SK-N-SH (cell line): ENCODE results near the gene XCR1. TPM values are rescaled to one million over a fixed set of nuclear protein-coding genes. Genes with fewer than 3 reads are reported as not detected.

Experiments
- CTCF ChIA-PET: fragments of 300-600, 350-600 bp; formaldehyde crosslinking; extraction: SDS; loops from one replicate; lab custom pipeline; 2021; lab: Yijun Ruan, JAX
- POLR2A ChIA-PET: fragments of 350-600 bp; sonication (Branson Sonifier 250); formaldehyde crosslinking; extraction: SDS; loops from one replicate; lab custom pipeline; 2020; ENCODE audit warnings: antibody characterized with exemption, inconsistent platforms; lab: Yijun Ruan, JAX
- DNase-seq: peaks from one replicate; pipeline ENCODE4 v3.0.0; 2012
- H2AFZ ChIP-seq: fragments of 200-600 bp; sonication (generic); 2 replicates; pipeline ENCODE4 v1.8.1; 2016; ENCODE audit warnings: antibody characterized with exemption, mild to moderate bottlenecking, low read depth
- H3F3A ChIP-seq: fragments of 200-600 bp; sonication (generic); replicated peaks from 2 replicates; pipeline ENCODE3; 2016; ENCODE audit warnings: antibody characterized with exemption, mild to moderate bottlenecking; ENCODE audit not compliant: insufficient read depth
- H3K27ac ChIP-seq, 2 experiments: fragments of 200-500 bp in 1 of 2; fragments of 200-600 bp in 1 of 2; sonication (Bioruptor generic) in 1 of 2; sonication (generic), shearing (Covaris generic) in 1 of 2; 2 replicates each; pipeline versions ENCODE4 v1.5.1 to v1.6.1; 2014 to 2016; ENCODE audit warnings: low read depth in 2 of 2, inconsistent platforms in 1 of 2, low read length in 1 of 2, mild to moderate bottlenecking in 1 of 2, mixed read lengths in 1 of 2
- H3K27me3 ChIP-seq: fragments of 200-600 bp; sonication (generic), shearing (Covaris generic); 2 replicates; pipeline ENCODE4 v1.6.1; 2016; ENCODE audit warnings: mixed run types; ENCODE audit not compliant: insufficient read depth
- H3K36me3 ChIP-seq, 2 experiments: fragments of 200-500 bp in 1 of 2; fragments of 200-600 bp in 1 of 2; sonication (Bioruptor generic) in 1 of 2; sonication (generic) in 1 of 2; replicated peaks in 1 of 2; 2 replicates each; pipeline versions ENCODE3 to v1.5.1; 2014 to 2016; ENCODE audit warnings: low read length in 1 of 2, mild to moderate bottlenecking in 1 of 2; ENCODE audit not compliant: insufficient read depth in 2 of 2, control insufficient read depth in 1 of 2
- H3K4me1 ChIP-seq, 2 experiments: fragments of 200-500 bp in 1 of 2; fragments of 200-600 bp in 1 of 2; sonication (Bioruptor generic) in 1 of 2; sonication (generic), shearing (Covaris generic) in 1 of 2; 2 replicates each; pipeline versions ENCODE4 v1.5.1 to v1.6.1; 2014 to 2016; ENCODE audit warnings: low read depth in 1 of 2, low read length in 1 of 2, mixed run types in 1 of 2; ENCODE audit not compliant: insufficient read depth in 2 of 2, control insufficient read depth in 1 of 2
- H3K4me2 ChIP-seq: fragments of 200-600 bp; sonication (generic), shearing (Covaris generic); 2 replicates; pipeline ENCODE4 v1.6.1; 2017; ENCODE audit warnings: mixed run types
- H3K4me3 ChIP-seq, 2 experiments: fragments of 200-500 bp in 1 of 2; fragments of 200-600 bp in 1 of 2; sonication (Bioruptor generic) in 1 of 2; sonication (generic), shearing (Covaris generic) in 1 of 2; 2 replicates each; pipeline versions ENCODE4 v1.5.1 to v1.8.1; 2014 to 2016; ENCODE audit warnings: low read depth in 2 of 2, inconsistent platforms in 1 of 2, low read length in 1 of 2, mild to moderate bottlenecking in 1 of 2, mixed read lengths in 1 of 2, moderate library complexity in 1 of 2
- H3K79me2 ChIP-seq: fragments of 200-600 bp; sonication (generic); 2 replicates; pipeline ENCODE4 v1.8.1; 2017; ENCODE audit warnings: mild to moderate bottlenecking; ENCODE audit not compliant: insufficient read depth
- H3K9ac ChIP-seq: fragments of 200-600 bp; sonication (generic); 2 replicates; pipeline ENCODE4 v1.6.1; 2017; ENCODE audit warnings: mixed run types
- H3K9me2 ChIP-seq: fragments of 200-600 bp; sonication (generic); 2 replicates; pipeline ENCODE4 v1.6.1; 2017; ENCODE audit warnings: mixed run types
- H3K9me3 ChIP-seq: fragments of 200-600 bp; sonication (generic); 2 replicates; pipeline ENCODE4 v1.6.1; 2017; ENCODE audit warnings: mixed run types, mild to moderate bottlenecking, moderate library complexity
- H4K20me1 ChIP-seq: fragments of 200-600 bp; sonication (generic); 2 replicates; pipeline ENCODE4 v1.6.1; 2017; ENCODE audit warnings: mild to moderate bottlenecking, mixed run types; ENCODE audit not compliant: insufficient read depth
- CHD2 ChIP-seq: fragments of 150-350 bp; IDR thresholded peaks from 2 replicates; pipeline ENCODE4 v1.6.1; 2018; ENCODE audit warnings: low read length; ENCODE audit not compliant: partially characterized antibody
- ELF1 ChIP-seq: IDR thresholded peaks from 2 replicates; pipeline ENCODE4 v1.4.0; 2012
- FOSL2 ChIP-seq: IDR thresholded peaks from 2 replicates; pipeline ENCODE4 v1.4.0; 2012; ENCODE audit warnings: low read depth, mild to moderate bottlenecking, moderate library complexity, borderline replicate concordance
- FOXJ3 ChIP-seq: sonication (generic); formaldehyde crosslinking; IDR thresholded peaks from 2 replicates; pipeline ENCODE4 v1.5.1; 2020; ENCODE audit warnings: mild to moderate bottlenecking, missing genetic modification reagents
- FOXM1 ChIP-seq: IDR thresholded peaks from 2 replicates; pipeline ENCODE4 v1.4.0; 2012; ENCODE audit warnings: low read depth, mild to moderate bottlenecking
- JUND ChIP-seq: IDR thresholded peaks from 2 replicates; pipeline ENCODE4 v1.4.0; 2012
- MEF2A ChIP-seq: IDR thresholded peaks from 2 replicates; pipeline ENCODE4 v1.4.0; 2012; ENCODE audit warnings: low read depth, borderline replicate concordance
- RCOR1 ChIP-seq: fragments of 150-350 bp; IDR thresholded peaks from 2 replicates; pipeline ENCODE4 v1.6.1; 2017; ENCODE audit warnings: antibody characterized with exemption, low read length
- RFX5 ChIP-seq: IDR thresholded peaks from 2 replicates; pipeline ENCODE4 v1.6.1; 2012; ENCODE audit warnings: mild to moderate bottlenecking, improper control_type of control experiment, low read length
- RXRA ChIP-seq: IDR thresholded peaks from 2 replicates; pipeline ENCODE4 v1.4.0; 2012; ENCODE audit warnings: low read depth, mild to moderate bottlenecking, borderline replicate concordance
- SIN3A ChIP-seq: IDR thresholded peaks from 2 replicates; pipeline ENCODE4 v1.6.1; 2012; ENCODE audit warnings: low read depth, mild to moderate bottlenecking, low read length, moderate library complexity, borderline replicate concordance
- SMC3 ChIP-seq: IDR thresholded peaks from 2 replicates; pipeline ENCODE4 v1.6.1; 2012; ENCODE audit warnings: low read depth, low read length, improper control_type of control experiment
- TCF12 ChIP-seq: IDR thresholded peaks from 2 replicates; pipeline ENCODE4 v1.4.0; 2012
- WGBS: methylation state at CpG from one replicate; pipeline ENCODE4 v1.1.6; 2017; ENCODE audit warnings: low lambda C conversion rate; 5-methylcytosine and 5-hydroxymethylcytosine counted together
- polyA plus RNA-seq, 3 experiments: library from polyadenylated mRNA; depleted of rRNA; stranded (reverse); fragments of >200 nt; gene quantifications; 2 replicates each; pipeline ENCODE4 v1.2.3, GENCODE V29; 2012
- TF ChIP-seq, protein P1 (sequence below): fragments of 200-600 bp; sonication (generic); IDR thresholded peaks from 2 replicates; pipeline ENCODE4 v1.6.1; 2017; ENCODE audit warnings: antibody characterized with exemption, mild to moderate bottlenecking, moderate library complexity
- TF ChIP-seq, protein P2 (sequence below): IDR thresholded peaks from 2 replicates; pipeline ENCODE4 v1.4.0; 2012; ENCODE audit warnings: low read depth, borderline replicate concordance
- TF ChIP-seq, protein P3 (sequence below): IDR thresholded peaks from 2 replicates; pipeline ENCODE4 v1.4.0; 2012; ENCODE audit warnings: low read depth
- TF ChIP-seq, protein P4 (sequence below): IDR thresholded peaks from 2 replicates; pipeline ENCODE4 v1.4.0; 2012; ENCODE audit warnings: low read depth, borderline replicate concordance
- TF ChIP-seq, protein P5 (sequence below): IDR thresholded peaks from 2 replicates; pipeline ENCODE4 v1.6.1; 2012; ENCODE audit warnings: mild to moderate bottlenecking, low read depth, low read length, moderate library complexity

The XCR1 gene
- polyA plus RNA-seq, 1 of the 3 experiments (the other 2 are of a cell fraction), result not detected

DNA sequence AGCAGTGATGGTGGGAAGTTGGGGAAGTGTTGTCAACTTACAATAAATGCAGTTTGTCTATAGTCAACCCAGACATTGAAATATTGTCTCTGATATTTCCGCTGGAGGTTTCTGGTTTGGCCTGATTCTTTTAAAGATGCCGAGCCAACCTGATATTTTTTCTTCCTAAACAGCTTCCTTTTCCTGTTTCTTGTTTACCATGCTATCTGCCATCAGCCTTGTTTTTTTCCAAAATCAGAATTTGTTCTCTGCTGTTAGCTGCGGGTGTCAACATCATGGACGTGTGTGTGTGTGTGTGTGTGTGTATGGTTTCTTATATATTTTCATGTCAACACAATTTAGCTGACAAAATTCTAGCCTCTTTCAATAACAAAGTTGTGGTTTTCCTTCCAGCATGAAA is 41.2 kb upstream of the XCR1 start:
- Histone ChIP-seq H4K20me1 (no peaks in the 10 kb centered on the region), H3K27me3 (peaks cover 32% of the 10 kb centered on the region; the same call in 1 of the 2 replicates), H3K9me2 (no peaks in the 10 kb centered on the region), H3K27ac (no peak overlapping the region), H3K4me1 (peaks cover 0 to 7% of the 10 kb centered on the region in 2 experiments; a peak in 1 of 4 replicates), H3K9ac (no peak overlapping the region), H3K9me3 (no peaks in the 10 kb centered on the region), H3K4me3 (no peak overlapping the region), H3F3A (no peaks in the 10 kb centered on the region), H2AFZ (no peak overlapping the region), H3K4me2 (no peak overlapping the region), H3K36me3 (no peaks in the 10 kb centered on the region), H3K79me2 (no peaks in the 10 kb centered on the region)
- TF ChIP-seq FOXJ3 (CRISPR knock-in tag) (no peak), RXRA (no peak), TCF12 (no peak), JUND (no peak), RFX5 (no peak), ELF1 (no peak), CHD2 (no peak)
- DNase-seq, result no peak
- 54% methylated on average over 4 of the region's 4 CpGs for WGBS
- POLR2A ChIA-PET, result no interaction called here
- CTCF ChIA-PET, result interaction anchor here (0.6 to 9.1 kb wide), 3 partner anchors 11 to 288 kb away, joined by 3 to 106 read pairs (median 6); no protein-coding TSS in a partner anchor

DNA sequence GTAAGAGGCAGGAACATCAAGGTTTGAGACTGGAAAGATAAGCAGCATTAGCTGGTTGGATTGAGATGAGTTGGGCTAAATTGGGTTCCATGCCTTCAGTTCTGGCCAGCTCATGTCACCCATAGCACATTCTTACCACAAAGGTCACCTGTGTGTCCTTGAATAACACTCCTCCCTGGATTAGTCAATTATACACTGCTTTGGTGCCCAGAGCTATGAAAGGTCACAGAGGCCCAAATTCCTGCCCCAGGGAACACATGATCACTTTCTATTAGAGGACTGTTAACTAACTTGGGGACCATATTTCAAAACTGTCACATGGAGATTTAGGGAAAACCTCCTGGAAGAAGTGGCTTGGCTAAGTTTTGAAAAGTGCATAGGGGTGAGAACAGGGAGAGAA is 40.1 kb upstream of the XCR1 start:
- Histone ChIP-seq H3K4me2 (no peak overlapping the region), H3F3A (no peaks in the 10 kb centered on the region), H3K27ac (no peak overlapping the region), H3K9ac (no peak overlapping the region), H3K79me2 (no peaks in the 10 kb centered on the region), H2AFZ (no peak overlapping the region), H3K9me2 (no peaks in the 10 kb centered on the region), H3K36me3 (no peaks in the 10 kb centered on the region), H3K4me3 (no peak overlapping the region), H3K9me3 (no peaks in the 10 kb centered on the region), H4K20me1 (no peaks in the 10 kb centered on the region), H3K27me3 (peaks cover 37% of the 10 kb centered on the region; the same call in 1 of the 2 replicates), H3K4me1 (peaks cover 0 to 7% of the 10 kb centered on the region in 2 experiments; a peak in 1 of 4 replicates)
- CTCF ChIA-PET, result interaction anchor here (1.3 to 9.1 kb wide), 3 partner anchors 12 to 138 kb away, joined by 3 to 106 read pairs (median 4); no protein-coding TSS in a partner anchor
- DNase-seq, result no peak
- no peak for TF ChIP-seq TCF12
- no peak for TF ChIP-seq FOSL2
- no peak for TF ChIP-seq CHD2
- TF ChIP-seq, protein P1, sequence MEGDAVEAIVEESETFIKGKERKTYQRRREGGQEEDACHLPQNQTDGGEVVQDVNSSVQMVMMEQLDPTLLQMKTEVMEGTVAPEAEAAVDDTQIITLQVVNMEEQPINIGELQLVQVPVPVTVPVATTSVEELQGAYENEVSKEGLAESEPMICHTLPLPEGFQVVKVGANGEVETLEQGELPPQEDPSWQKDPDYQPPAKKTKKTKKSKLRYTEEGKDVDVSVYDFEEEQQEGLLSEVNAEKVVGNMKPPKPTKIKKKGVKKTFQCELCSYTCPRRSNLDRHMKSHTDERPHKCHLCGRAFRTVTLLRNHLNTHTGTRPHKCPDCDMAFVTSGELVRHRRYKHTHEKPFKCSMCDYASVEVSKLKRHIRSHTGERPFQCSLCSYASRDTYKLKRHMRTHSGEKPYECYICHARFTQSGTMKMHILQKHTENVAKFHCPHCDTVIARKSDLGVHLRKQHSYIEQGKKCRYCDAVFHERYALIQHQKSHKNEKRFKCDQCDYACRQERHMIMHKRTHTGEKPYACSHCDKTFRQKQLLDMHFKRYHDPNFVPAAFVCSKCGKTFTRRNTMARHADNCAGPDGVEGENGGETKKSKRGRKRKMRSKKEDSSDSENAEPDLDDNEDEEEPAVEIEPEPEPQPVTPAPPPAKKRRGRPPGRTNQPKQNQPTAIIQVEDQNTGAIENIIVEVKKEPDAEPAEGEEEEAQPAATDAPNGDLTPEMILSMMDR, result no peak
- TF ChIP-seq ELF1, result no peak
- TF ChIP-seq, protein P2, sequence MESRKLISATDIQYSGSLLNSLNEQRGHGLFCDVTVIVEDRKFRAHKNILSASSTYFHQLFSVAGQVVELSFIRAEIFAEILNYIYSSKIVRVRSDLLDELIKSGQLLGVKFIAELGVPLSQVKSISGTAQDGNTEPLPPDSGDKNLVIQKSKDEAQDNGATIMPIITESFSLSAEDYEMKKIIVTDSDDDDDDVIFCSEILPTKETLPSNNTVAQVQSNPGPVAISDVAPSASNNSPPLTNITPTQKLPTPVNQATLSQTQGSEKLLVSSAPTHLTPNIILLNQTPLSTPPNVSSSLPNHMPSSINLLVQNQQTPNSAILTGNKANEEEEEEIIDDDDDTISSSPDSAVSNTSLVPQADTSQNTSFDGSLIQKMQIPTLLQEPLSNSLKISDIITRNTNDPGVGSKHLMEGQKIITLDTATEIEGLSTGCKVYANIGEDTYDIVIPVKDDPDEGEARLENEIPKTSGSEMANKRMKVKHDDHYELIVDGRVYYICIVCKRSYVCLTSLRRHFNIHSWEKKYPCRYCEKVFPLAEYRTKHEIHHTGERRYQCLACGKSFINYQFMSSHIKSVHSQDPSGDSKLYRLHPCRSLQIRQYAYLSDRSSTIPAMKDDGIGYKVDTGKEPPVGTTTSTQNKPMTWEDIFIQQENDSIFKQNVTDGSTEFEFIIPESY, result no peak
- no peak for TF ChIP-seq SMC3
- TF ChIP-seq, protein P3, sequence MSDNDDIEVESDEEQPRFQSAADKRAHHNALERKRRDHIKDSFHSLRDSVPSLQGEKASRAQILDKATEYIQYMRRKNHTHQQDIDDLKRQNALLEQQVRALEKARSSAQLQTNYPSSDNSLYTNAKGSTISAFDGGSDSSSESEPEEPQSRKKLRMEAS, result no peak
- no peak for TF ChIP-seq SIN3A
- TF ChIP-seq, protein P4, sequence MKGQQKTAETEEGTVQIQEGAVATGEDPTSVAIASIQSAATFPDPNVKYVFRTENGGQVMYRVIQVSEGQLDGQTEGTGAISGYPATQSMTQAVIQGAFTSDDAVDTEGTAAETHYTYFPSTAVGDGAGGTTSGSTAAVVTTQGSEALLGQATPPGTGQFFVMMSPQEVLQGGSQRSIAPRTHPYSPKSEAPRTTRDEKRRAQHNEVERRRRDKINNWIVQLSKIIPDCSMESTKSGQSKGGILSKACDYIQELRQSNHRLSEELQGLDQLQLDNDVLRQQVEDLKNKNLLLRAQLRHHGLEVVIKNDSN, result no peak
- TF ChIP-seq MEF2A, result no peak
- no peak for TF ChIP-seq FOXM1
- no peak for TF ChIP-seq RXRA
- no peak for TF ChIP-seq FOXJ3 (CRISPR knock-in tag)
- TF ChIP-seq, protein P5, sequence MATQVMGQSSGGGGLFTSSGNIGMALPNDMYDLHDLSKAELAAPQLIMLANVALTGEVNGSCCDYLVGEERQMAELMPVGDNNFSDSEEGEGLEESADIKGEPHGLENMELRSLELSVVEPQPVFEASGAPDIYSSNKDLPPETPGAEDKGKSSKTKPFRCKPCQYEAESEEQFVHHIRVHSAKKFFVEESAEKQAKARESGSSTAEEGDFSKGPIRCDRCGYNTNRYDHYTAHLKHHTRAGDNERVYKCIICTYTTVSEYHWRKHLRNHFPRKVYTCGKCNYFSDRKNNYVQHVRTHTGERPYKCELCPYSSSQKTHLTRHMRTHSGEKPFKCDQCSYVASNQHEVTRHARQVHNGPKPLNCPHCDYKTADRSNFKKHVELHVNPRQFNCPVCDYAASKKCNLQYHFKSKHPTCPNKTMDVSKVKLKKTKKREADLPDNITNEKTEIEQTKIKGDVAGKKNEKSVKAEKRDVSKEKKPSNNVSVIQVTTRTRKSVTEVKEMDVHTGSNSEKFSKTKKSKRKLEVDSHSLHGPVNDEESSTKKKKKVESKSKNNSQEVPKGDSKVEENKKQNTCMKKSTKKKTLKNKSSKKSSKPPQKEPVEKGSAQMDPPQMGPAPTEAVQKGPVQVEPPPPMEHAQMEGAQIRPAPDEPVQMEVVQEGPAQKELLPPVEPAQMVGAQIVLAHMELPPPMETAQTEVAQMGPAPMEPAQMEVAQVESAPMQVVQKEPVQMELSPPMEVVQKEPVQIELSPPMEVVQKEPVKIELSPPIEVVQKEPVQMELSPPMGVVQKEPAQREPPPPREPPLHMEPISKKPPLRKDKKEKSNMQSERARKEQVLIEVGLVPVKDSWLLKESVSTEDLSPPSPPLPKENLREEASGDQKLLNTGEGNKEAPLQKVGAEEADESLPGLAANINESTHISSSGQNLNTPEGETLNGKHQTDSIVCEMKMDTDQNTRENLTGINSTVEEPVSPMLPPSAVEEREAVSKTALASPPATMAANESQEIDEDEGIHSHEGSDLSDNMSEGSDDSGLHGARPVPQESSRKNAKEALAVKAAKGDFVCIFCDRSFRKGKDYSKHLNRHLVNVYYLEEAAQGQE, result no peak
- TF ChIP-seq RCOR1, result no peak
- TF ChIP-seq RFX5, result no peak
- POLR2A ChIA-PET, result no interaction called here
